ENCODE data around the gene OTUD5. TPM values are rescaled to one million over a fixed set of nuclear protein-coding genes. Genes with fewer than 3 reads are reported as not detected.

Gene OTUD5
- total and polyA plus RNA-seq, 2 donors: 21.3 to 48.9 TPM

DNA sequence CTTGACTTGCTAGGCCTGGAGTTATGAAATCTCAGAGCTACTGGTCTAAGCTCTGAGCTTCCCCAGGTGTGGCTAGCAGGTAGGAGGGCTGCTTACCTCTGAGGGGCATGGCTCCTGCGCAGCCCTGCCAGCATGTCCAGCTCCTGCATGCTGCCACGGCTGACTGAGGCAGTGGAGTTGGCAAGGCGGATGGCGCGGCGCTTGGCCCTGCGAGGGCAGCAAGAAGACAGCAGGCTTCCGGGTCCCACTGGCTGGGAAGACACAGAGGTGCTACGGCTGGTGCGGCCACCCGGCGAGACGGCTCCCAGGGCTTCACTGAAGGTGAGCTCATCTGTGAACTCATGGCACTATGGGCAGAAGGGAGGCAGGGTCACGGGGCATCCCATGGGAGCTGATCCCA lies 8.6 kb upstream of the OTUD5 start:
- no peak for DNase-seq (ENCODE audit: extremely low spot score)
- no peak overlapping the region for H3K27ac ChIP-seq (ENCODE audit: low read depth)
- H3K4me3 ChIP-seq (ENCODE audit: low read depth, low read length): no peak overlapping the region
- 95% methylated on average over 14 of the region's 14 CpGs for WGBS
- H3K4me1 ChIP-seq (ENCODE audit: insufficient read depth): no peaks in the 10 kb centered on the region
- no peaks in the 10 kb centered on the region for H3K36me3 ChIP-seq (ENCODE audit: insufficient read depth)

DNA sequence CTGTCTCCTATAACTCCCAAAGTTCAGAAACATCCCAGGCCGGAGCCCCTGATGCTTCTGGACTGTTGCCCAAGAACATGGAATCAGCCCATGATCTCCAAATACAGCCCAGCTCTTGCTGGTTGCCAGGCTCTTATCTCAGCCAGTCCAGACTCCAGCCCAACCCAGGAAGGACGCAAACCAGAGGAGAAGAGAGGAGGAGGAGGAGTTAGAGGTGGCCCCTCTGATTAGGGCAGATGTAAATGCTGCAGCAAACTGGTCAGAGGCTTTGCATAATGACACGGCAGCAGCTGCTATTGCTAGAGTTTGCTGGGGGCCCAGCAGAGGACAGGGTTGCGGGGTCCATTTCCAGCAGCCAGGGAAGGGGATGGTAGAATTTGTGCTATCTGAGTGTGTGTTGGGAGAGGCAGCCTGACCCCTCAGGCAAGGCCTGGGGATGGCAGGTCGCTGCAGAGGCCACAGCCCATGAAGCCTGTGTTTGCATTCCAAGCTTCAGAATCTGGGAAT lies 4.2 kb upstream of the OTUD5 start:
- WGBS: 22% methylated on average over 5 of the region's 5 CpGs
- Histone ChIP-seq H3K27ac (ENCODE audit: low read depth) (no peak overlapping the region), H3K4me3 (ENCODE audit: low read depth, low read length) (no peak overlapping the region), H3K4me1 (ENCODE audit: insufficient read depth) (no peaks in the 10 kb centered on the region), H3K36me3 (ENCODE audit: insufficient read depth) (no peaks in the 10 kb centered on the region)
- peak; percentile 41 for DNase-seq (ENCODE audit: extremely low spot score)

DNA sequence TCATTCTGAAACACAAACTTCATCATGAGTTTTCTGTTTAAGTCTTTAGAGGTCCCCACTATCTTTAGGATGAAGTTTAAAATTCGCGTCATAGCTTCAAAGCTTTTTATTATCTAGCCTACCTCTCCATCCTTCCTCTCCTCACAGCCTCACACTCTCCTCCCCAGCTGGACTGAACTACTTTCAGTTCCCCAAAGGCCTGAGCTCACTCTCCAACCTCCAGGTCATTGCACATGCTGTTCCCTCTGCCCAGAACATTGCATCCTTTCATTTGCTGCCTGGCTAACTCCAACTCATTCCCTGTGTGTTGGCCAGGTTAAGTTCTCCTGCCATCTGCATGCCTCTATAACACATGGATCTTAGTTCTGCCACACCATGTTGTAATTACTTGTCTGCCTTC lies 2.9 kb upstream of the OTUD5 start:
- no peak overlapping the region for H3K27ac ChIP-seq (ENCODE audit: low read depth)

DNA sequence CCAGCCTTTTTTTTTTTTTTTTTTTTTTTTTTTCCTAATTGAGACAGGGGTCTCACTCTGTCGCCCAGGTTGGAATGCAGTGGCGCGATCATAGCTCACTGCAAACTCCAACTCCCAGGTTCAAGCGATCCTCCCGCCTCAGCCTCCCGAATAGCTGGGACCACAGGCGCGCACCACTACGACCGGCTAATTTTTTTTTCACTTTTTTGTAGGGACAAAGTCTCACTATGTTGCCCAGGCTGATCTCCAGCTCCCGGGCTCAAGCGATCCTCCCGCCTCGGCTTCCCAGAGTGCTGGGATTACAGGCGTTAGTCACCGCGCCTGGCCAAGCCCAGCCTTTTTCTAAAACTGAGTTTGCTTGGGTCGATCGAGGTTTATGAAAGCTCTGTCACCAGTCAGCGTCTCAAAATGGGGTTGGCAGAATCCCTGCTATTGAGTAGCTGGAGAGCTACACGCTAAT lies 1.3 kb upstream of the OTUD5 start:
- Histone ChIP-seq H3K36me3 (ENCODE audit: insufficient read depth) (no peaks in the 10 kb centered on the region), H3K27ac (ENCODE audit: low read depth) (peak overlapping the region; percentile 71), H3K4me3 (ENCODE audit: low read depth, low read length) (peak overlapping the region; percentile 7), H3K4me1 (ENCODE audit: insufficient read depth) (no peaks in the 10 kb centered on the region)
- under 1% methylated on average over 21 of the region's 21 CpGs for WGBS
- no peak for DNase-seq (ENCODE audit: extremely low spot score)

More for the DNA sequence above, 2.9 kb upstream of the OTUD5 start:
- no peak for DNase-seq (ENCODE audit: extremely low spot score)
- Histone ChIP-seq H3K4me3 (ENCODE audit: low read depth, low read length) (no peak overlapping the region), H3K36me3 (ENCODE audit: insufficient read depth) (no peaks in the 10 kb centered on the region), H3K4me1 (ENCODE audit: insufficient read depth) (no peaks in the 10 kb centered on the region)
- 89% methylated on average over 2 of the region's 2 CpGs for WGBS

DNA sequence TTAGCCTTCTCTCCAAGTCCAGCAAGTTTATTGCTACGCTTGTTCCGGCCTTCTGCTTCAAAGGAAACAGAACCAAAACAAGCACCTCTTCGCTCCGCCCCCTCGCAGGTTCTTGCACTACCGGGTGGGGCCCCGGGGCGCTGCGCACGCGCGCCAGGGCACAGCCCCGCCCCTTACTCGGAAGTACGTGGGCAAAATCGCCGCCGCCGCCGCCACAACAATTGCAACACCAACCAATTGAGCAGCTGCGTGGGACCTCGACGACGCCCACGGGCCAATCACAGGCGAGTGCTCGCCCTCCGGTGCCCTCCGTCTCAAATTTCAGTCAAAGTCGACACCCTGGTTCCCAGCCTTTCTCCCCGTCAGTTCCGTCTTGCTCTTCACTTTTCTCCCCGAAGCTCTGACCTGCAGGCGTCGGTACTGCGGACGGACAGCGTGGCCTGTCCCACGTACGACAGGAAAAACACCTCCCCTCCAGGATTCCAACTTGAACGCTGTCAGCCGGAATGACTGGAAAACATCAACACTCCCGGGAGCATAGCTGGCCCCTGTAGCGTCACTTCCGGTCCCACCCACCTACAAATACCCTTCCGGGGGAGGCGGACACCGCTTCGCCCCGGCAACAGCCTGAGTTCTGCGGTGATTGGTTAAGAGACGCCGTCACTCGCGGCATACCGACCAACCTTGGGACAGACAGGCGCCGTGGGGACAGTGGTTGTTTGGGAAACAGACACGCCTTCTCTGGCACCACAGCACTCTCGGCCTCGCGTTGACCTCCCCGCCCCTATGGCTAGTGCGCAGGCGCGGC lies 624 bp upstream of the OTUD5 start:
- Histone ChIP-seq H3K4me1 (ENCODE audit: insufficient read depth) (no peaks in the 10 kb centered on the region), H3K36me3 (ENCODE audit: insufficient read depth) (no peaks in the 10 kb centered on the region), H3K4me3 (ENCODE audit: low read depth, low read length) (peak overlapping the region; percentile 88), H3K27ac (ENCODE audit: low read depth) (peak overlapping the region; percentile 89)
- DNase-seq (ENCODE audit: extremely low spot score): peak; percentile 93
- under 1% methylated on average over 63 of the region's 66 CpGs for WGBS

DNA sequence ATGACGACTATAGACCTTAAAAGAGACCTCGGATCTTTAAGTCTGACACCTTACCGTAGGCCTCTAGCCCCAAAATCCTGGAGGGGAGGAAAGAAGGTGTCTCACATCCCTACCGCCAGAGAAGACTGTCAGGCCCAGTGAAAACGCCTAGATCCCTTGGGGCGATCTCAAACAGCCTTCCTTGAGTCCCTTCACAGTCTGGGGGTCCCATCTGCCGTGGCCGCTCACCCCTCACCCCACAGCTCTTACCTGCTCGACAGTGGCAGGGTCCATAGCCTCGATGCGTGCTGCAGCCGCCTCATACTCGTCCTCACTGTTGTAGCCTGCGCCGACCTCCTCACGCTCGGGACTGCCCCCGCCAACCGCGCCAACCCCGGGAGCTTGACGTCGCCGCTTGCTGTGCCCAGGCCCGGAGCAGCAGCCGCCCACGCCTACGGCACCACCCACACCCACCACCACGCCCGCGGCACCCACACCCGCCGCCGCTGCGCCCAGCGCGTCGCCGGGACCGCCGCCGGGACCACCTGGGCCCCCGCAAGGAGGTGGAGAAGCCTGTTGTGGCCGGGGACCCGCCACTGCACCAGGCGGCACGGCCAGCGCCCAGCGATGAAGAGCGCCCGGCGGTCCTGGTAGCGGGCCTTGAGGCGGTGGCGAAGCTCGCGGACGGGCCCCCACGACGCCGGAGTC lies 536 bp downstream of the OTUD5 start:
- Histone ChIP-seq H3K36me3 (ENCODE audit: insufficient read depth) (no peaks in the 10 kb centered on the region), H3K4me3 (ENCODE audit: low read depth, low read length) (peak overlapping the region; percentile 88), H3K27ac (ENCODE audit: low read depth) (peak overlapping the region; percentile 88), H3K4me1 (ENCODE audit: insufficient read depth) (no peaks in the 10 kb centered on the region)
- 1% methylated on average over 58 of the region's 61 CpGs for WGBS
- DNase-seq (ENCODE audit: extremely low spot score): no peak

DNA sequence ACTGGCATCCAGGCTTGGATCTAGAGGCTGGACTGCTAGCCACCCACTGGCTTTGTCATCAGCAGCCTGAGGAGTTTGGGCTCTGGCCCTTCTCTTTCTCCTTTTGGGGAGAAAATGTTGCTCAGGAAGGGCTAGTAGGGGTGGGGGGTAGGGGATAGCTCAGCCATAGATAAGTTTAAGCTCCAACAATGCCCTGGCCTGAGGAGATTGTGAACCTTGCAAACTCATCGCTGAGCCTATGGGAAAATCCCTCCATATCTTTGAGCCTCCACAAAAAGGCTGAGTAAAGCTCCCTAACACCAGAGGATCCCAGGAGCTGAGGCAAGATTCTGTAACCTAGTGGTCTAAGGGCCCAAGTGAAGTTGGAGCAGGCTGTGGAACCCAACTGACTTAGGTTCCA lies 8.8 kb downstream of the OTUD5 start:
- DNase-seq (ENCODE audit: extremely low spot score): no peak
- H3K27ac ChIP-seq (ENCODE audit: low read depth): no peak overlapping the region
- H3K36me3 ChIP-seq (ENCODE audit: insufficient read depth): peaks cover 2% of the 10 kb centered on the region
- no peaks in the 10 kb centered on the region for H3K4me1 ChIP-seq (ENCODE audit: insufficient read depth)
- H3K4me3 ChIP-seq (ENCODE audit: low read depth, low read length): no peak overlapping the region
- WGBS: 100% methylated on average over 1 of the region's 1 CpG

DNA sequence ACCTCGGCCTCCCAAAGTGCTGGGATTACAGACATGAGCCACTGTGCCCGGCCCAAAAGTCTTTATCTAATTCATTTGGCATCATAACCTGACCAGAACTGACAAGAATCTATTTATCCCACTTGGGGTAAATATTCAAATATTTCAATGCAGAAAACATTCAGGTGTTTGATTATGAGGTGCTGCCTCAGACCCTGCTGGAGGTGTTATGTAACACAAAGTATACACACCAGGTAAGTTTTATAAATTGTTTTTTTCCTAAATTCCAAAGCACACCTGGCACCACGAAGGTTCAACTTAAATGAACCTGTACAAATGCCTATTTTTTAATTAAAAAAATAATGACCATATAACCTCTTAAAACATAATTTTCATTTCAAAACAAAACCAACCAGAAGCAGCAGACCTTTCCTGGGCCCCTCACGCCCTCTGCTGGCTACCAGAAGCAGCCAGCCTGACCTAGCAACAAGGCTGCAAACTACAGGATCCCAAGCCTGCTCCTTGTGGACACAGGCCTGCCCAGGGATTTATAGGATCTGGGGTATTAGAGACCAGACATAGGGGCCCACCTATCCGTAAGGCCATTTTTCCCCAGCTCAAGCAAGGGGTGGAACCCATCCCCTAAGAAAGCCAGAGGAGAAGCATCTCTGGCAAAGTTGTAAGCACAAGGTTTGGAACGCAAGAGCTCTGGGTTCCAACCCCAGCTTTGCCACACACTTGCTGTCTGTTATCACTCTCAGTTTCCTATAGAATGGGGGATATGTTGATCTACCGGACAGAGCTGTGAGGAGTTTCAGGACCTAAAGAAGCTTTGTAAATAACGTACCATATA lies 11.7 kb downstream of the OTUD5 start:
- DNase-seq (ENCODE audit: extremely low spot score): no peak
- Histone ChIP-seq H3K27ac (ENCODE audit: low read depth) (no peak overlapping the region), H3K4me3 (ENCODE audit: low read depth, low read length) (no peak overlapping the region), H3K36me3 (ENCODE audit: insufficient read depth) (peaks cover 2% of the 10 kb centered on the region), H3K4me1 (ENCODE audit: insufficient read depth) (no peaks in the 10 kb centered on the region)
- 51% methylated on average over 8 of the region's 8 CpGs for WGBS

DNA sequence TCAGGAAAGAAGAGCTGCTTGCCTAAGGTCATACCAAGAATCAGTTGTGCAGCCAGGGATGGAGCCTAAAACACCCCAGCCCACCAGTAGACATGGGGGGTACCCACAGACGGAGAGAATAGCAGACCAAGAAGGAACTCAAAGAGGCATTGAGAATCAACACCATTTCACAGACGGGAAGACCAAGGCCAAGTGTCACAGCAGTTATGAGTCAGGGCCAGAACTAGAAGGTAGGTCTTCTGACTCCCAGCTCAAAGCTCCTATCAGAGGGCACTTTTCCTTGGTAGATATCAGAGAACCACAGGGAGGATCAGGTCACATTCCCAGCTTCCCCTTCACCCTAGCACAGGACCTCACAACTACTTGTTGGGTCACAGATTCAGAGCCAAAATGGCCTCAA lies 14.5 kb downstream of the OTUD5 start:
- no peak overlapping the region for H3K27ac ChIP-seq (ENCODE audit: low read depth)
- H3K4me3 ChIP-seq (ENCODE audit: low read depth, low read length): no peak overlapping the region
- H3K36me3 ChIP-seq (ENCODE audit: insufficient read depth): peaks cover 2% of the 10 kb centered on the region
- H3K4me1 ChIP-seq (ENCODE audit: insufficient read depth): no peaks in the 10 kb centered on the region
- no peak for DNase-seq (ENCODE audit: extremely low spot score)
- 93% methylated on average over 2 of the region's 2 CpGs for WGBS

DNA sequence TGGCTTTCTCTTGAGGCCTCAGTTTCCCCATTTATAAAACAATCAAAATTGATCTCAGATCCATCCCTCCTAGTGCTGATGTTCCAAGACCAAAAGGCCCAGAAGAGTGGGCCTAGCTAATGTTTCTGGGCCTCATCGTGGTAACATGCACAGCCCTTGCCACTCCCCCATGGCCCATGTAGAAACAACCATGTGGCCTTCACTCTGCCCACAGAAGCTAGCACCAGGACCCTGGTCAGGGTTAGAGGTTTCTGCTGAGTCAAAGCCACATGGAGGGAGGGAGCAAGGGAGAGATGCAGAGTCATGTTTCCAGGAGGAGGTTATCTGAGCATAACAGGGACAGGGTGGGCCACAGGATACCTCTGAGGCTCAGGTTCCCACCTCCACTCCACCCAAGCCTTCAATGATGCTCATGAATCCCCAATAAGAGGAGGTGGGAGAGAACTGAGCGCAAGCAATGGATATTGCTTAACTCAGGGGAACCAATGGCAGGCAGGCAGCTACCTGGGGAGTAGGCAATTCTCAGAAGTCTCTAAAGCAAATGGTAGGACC lies 16.9 kb downstream of the OTUD5 start:
- H3K4me3 ChIP-seq (ENCODE audit: low read depth, low read length): no peak overlapping the region
- H3K27ac ChIP-seq (ENCODE audit: low read depth): no peak overlapping the region
- H3K4me1 ChIP-seq (ENCODE audit: insufficient read depth): no peaks in the 10 kb centered on the region
- DNase-seq (ENCODE audit: extremely low spot score): no peak
- WGBS: 89% methylated on average over 2 of the region's 2 CpGs
- peaks cover 2% of the 10 kb centered on the region for H3K36me3 ChIP-seq (ENCODE audit: insufficient read depth)

DNA sequence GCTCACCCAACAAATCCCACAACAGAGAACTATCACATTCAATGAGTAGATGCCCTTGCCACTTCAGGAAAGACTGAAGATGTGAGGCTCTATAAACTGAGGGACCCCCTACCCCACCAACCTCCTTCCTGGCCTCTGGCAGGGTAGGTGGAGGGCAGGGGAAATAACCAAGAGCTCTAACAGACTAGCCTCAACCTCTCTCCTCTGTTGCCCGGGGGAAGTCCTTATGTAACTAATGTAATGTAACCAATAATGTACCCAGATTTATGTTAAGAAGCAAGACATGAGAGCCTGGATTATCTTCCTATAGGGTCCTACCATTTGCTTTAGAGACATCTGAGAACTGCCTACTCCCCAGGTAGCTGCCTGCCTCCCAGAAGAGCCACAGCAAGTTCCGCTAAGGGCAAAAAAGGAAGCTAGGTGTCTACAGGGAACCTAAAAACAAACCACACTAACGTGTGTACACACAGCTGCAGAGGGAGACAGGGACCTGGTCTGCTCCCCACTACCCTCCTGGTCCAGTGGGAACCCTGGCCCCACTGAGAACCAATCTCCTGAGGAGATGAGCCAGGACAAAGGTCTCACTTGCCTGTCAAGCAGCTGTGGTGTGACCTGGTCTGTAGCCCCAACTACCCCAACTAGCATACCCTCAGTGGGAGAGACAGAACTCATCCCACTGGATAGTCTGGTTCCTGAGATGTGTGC lies 17.7 kb downstream of the OTUD5 start:
- DNase-seq (ENCODE audit: extremely low spot score): no peak
- H3K4me3 ChIP-seq (ENCODE audit: low read depth, low read length): no peak overlapping the region
- no peaks in the 10 kb centered on the region for H3K4me1 ChIP-seq (ENCODE audit: insufficient read depth)
- 83% methylated on average over 3 of the region's 3 CpGs for WGBS
- H3K36me3 ChIP-seq (ENCODE audit: insufficient read depth): peaks cover 2% of the 10 kb centered on the region
- H3K27ac ChIP-seq (ENCODE audit: low read depth): no peak overlapping the region

DNA sequence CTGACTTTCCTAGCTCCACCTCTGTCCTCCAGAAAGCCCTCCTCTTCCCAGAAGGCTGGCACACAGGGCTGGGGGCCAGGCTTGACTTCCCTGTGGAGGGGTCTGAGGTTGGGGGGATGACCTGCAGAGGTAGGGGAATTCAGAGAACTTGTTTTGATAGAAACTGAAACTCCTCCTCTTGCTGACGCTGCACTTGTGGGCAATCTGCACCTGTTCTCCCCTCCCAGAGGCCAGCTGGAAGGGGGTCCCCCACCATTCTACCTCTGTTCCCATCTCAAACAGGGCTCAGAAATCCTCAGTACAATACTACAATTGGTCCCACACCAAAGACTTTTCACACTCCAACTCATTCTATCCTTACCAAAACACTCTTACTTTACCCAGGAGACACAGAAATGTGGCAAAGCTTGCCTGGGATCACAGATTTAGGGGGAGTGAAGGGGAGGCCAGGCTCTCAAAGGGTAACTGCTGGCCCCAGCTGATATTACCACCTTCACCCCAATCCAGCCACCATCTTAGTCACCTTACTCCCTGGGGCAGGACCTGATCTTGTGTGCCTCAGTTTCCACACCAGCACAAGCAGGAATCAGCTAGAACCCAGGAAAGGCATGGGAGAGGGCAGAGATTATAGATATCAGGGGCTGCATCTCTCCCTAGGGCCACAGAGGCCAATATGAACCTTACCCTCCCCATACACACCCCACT lies 18.5 kb downstream of the OTUD5 start:
- no peak for DNase-seq (ENCODE audit: extremely low spot score)
- WGBS: 86% methylated on average over 1 of the region's 1 CpG
- Histone ChIP-seq H3K4me1 (ENCODE audit: insufficient read depth) (no peaks in the 10 kb centered on the region), H3K4me3 (ENCODE audit: low read depth, low read length) (no peak overlapping the region), H3K27ac (ENCODE audit: low read depth) (no peak overlapping the region), H3K36me3 (ENCODE audit: insufficient read depth) (peaks cover 6% of the 10 kb centered on the region)

Measured in urinary bladder (tissue), 4 donors.